NCI-H2196 (cell line): ENCODE results near the gene CBFA2T3.

ENCODE experiments used
- DNase-seq: peaks from one replicate; lab custom pipeline; 2025; ENCODE audit not compliant: unreplicated experiment; lab: John Stamatoyannopoulos, UW

Gene CBFA2T3

GRCh38 chr16:88844419-88845036, 132.5 kb downstream of the CBFA2T3 start:
- DNase-seq = no peak

GRCh38 chr16:88843256-88843655, 133.8 kb downstream of the CBFA2T3 start:
- DNase-seq = no peak

GRCh38 chr16:88842806-88843205, 134.2 kb downstream of the CBFA2T3 start:
- no peak for DNase-seq

- no peak for DNase-seq
Measured at GRCh38 chr16:88842308-88842756, 134.7 kb downstream of the CBFA2T3 start.

GRCh38 chr16:88841521-88842307, 135.3 kb downstream of the CBFA2T3 start:
- no peak for DNase-seq

- DNase-seq = no peak
Measured at GRCh38 chr16:88840600-88841215, 136.3 kb downstream of the CBFA2T3 start.

GRCh38 chr16:88839745-88840599, 137.0 kb downstream of the CBFA2T3 start:
- no peak for DNase-seq

- DNase-seq = no peak
Measured at GRCh38 chr16:88839026-88839529, 137.9 kb downstream of the CBFA2T3 start.

GRCh38 chr16:88838566-88838965, 138.4 kb downstream of the CBFA2T3 start:
- no peak for DNase-seq

GRCh38 chr16:88837806-88838205, 139.2 kb downstream of the CBFA2T3 start:
- no peak for DNase-seq

- DNase-seq = no peak
Measured at GRCh38 chr16:88836791-88837190, 140.2 kb downstream of the CBFA2T3 start.

GRCh38 chr16:88835818-88836217, 141.2 kb downstream of the CBFA2T3 start:
- DNase-seq = no peak

- DNase-seq = no peak
Measured at GRCh38 chr16:88835383-88835782, 141.6 kb downstream of the CBFA2T3 start.

GRCh38 chr16:88834670-88835069, 142.3 kb downstream of the CBFA2T3 start:
- DNase-seq = no peak

GRCh38 chr16:88833086-88833485, 143.9 kb downstream of the CBFA2T3 start:
- DNase-seq = no peak

- DNase-seq = no peak
Measured at GRCh38 chr16:88831838-88832237, 145.2 kb downstream of the CBFA2T3 start.

- DNase-seq = no peak
Measured at GRCh38 chr16:88830783-88831182, 146.2 kb downstream of the CBFA2T3 start.

GRCh38 chr16:88830258-88830657, 146.7 kb downstream of the CBFA2T3 start:
- DNase-seq = no peak

- DNase-seq = no peak
Measured at GRCh38 chr16:88828711-88829110, 148.3 kb downstream of the CBFA2T3 start.

- DNase-seq = no peak
Measured at GRCh38 chr16:88827727-88828126, 149.3 kb downstream of the CBFA2T3 start.
